Heart left ventricle (tissue), 16 donors: Measurements from ENCODE around the gene CABS1. TPM values are rescaled to one million over a fixed set of nuclear protein-coding genes. Genes with fewer than 3 reads are reported as not detected.

Experiments used
- ATAC-seq, 4 donors: fragments of 200-7000 bp; cut with Tn5 transposase; one replicate each; pipeline ENCODE4 v1.9.1; 2020 to 2022; ENCODE audit warnings: moderate library complexity in 4 of 4, mild to moderate bottlenecking in 3 of 4, moderate number of reproducible peaks in 1 of 4
- DNase-seq, 5 donors: peaks; one replicate each; pipeline ENCODE4 v3.0.0-alpha.2; 2020
- H3K27ac ChIP-seq, 12 donors: fragments of 200-600 bp; sonication (generic) in 4 of 12; one replicate each; pipeline versions ENCODE4 v1.5.0 to v1.8.0; 2016 to 2022; ENCODE audit warnings: mild to moderate bottlenecking in 2 of 12
- H3K27me3 ChIP-seq, 9 donors: fragments of 200-600 bp; sonication (generic) in 2 of 9; one replicate each; pipeline versions ENCODE4 v1.5.1 to v1.8.0; 2016 to 2022; ENCODE audit warnings: mild to moderate bottlenecking in 3 of 9
- H3K36me3 ChIP-seq, 9 donors: fragments of 200-600 bp; sonication (generic) in 2 of 9; one replicate each; pipeline versions ENCODE4 v1.5.0 to v1.8.0; 2018 to 2022; ENCODE audit warnings: mild to moderate bottlenecking in 2 of 9
- H3K4me1 ChIP-seq, 12 donors: fragments of 200-600 bp; sonication (generic) in 4 of 12; one replicate each; pipeline versions ENCODE4 v1.5.0 to v1.8.0; 2016 to 2022; ENCODE audit warnings: mild to moderate bottlenecking in 3 of 12
- H3K4me3 ChIP-seq, 12 donors: fragments of 200-600 bp; sonication (generic) in 4 of 12; one replicate each; pipeline versions ENCODE4 v1.5.0 to v1.8.0; 2017 to 2022; ENCODE audit warnings: mild to moderate bottlenecking in 9 of 12, moderate library complexity in 4 of 12
- H3K9me3 ChIP-seq, 12 donors: fragments of 200-600 bp; sonication (generic) in 4 of 12; one replicate each; pipeline versions ENCODE4 v1.5.0 to v1.8.0; 2016 to 2022; ENCODE audit warnings: mild to moderate bottlenecking in 1 of 12
- CTCF ChIP-seq, 12 donors: fragments of 200-600 bp; sonication (generic) in 4 of 12; IDR thresholded peaks; one replicate each; pipeline versions ENCODE4 v1.5.0 to v1.8.0; 2018 to 2022; ENCODE audit warnings: antibody characterized with exemption in 12 of 12, mild to moderate bottlenecking in 5 of 12
- POLR2A ChIP-seq, 2 donors: fragments of 450-650 bp; IDR thresholded peaks; one replicate each; pipeline ENCODE4 v1.6.1; 2017; ENCODE audit warnings: antibody characterized with exemption in 2 of 2, mild to moderate bottlenecking in 2 of 2, moderate library complexity in 2 of 2
- WGBS, 4 donors: extraction: QIAGEN DNeasy Blood & Tissue Kit in 2 of 4; methylation state at CpG; one replicate each; pipeline versions ENCODE4 v1.1.5 to v1.1.7; 2013 to 2018; 5-methylcytosine and 5-hydroxymethylcytosine counted together
- intact Hi-C, 10 donors: fragments of 100-400 bp; cut with DNase I; formaldehyde crosslinking; loops; one replicate each; pipeline versions ENCODE4 v1.11.1 to v1.14.2; 2022
- polyA plus RNA-seq, 2 donors: library from polyadenylated mRNA; stranded (reverse); fragments of 200-250 nt; gene quantifications; one replicate each; pipeline ENCODE4 v1.2.3, GENCODE V29; 2013
- total RNA-seq, 9 donors: library from RNA; depleted of rRNA in 2 of 9; stranded (reverse); fragments of >200 nt in 2 of 9; fragmentation: NEBNext Ultra II Directional in 3 of 9; extraction: Animal tissue kit (Norgen Biotek cat#: 25700) in 3 of 9; gene quantifications; one replicate each; pipeline versions ENCODE4 v1.1.0 to v1.2.4, GENCODE V29; 2016 to 2023
- donor health status: ischemic (EF 13 %, LVEDD 7.1; RV severe dilation, severe dysfunction).
- donor health status: healthy with polysubstance abuse.
- donor health status: DM: no; HTN: yes; CAD: no.
- donor health status: DM: no; HTN: no; CAD: no.
- donor health status: ischemic (EF 25% LVEDD 6.9; RV normal size, moderate dysfunction).
- donor health status: ischemic (EF 25% LVEDD 5.7; RV mildly dilated, moderate dysfunction).
- donor health status: healthy.
- donor health status: DM: yes; HTN: yes; CAD: no.
- donor health status: ischemic (EF 35%, LVEDD 5.7; RV mildly dilated, moderate dysfunction).
- donor health status: nonischemic (EF 11% LVEDD 7.7; RV severe dilation, severe dysfunction).
- donor health status: DM: yes; HTN: yes; CAD: no.
- donor health status: PGD.
- donor health status: ischemic (EF 29% LVEDD 5.4; RV normal size, mild dysfunction).
- donor health status: nonischemic (EF 23%, LVEDD 6.1; RV moderate dilation, normal function).

Gene CABS1
- total and polyA plus RNA-seq, 11 donors: not detected

- intact Hi-C loops: no loop called here
- Histone ChIP-seq H3K36me3 (no peaks in the 10 kb centered on the region), H3K4me3 (no peak overlapping the region), H3K4me1 (no peaks in the 10 kb centered on the region), H3K27me3 (no peaks in the 10 kb centered on the region), H3K27ac (no peak overlapping the region), H3K9me3 (no peaks in the 10 kb centered on the region)
- ATAC-seq (no peak), DNase-seq (no peak)
- 90 to 97% (median 94%) methylated on average over 1 of the region's 1 CpG for WGBS, 4 donors
- no peak for TF ChIP-seq POLR2A (IDR thresholded peaks at IDR 0.05)
- no peak for TF ChIP-seq CTCF (IDR thresholded peaks at IDR 0.05)
Observed at GRCh38 chr4:70367813-70368212, 33.0 kb downstream of the CABS1 start.

GRCh38 chr4:70371987-70372386, 37.2 kb downstream of the CABS1 start:
- intact Hi-C loops: no loop called here
- Histone ChIP-seq H3K9me3 (peaks cover 0 to 5% (median 0%) of the 10 kb centered on the region in 12 donors), H3K27ac (no peak overlapping the region), H3K4me3 (no peak overlapping the region), H3K27me3 (no peaks in the 10 kb centered on the region), H3K4me1 (no peaks in the 10 kb centered on the region), H3K36me3 (no peaks in the 10 kb centered on the region)
- ATAC-seq: no peak
- TF ChIP-seq CTCF (IDR thresholded peaks at IDR 0.05) (no peak), POLR2A (IDR thresholded peaks at IDR 0.05) (no peak)
- DNase-seq: no peak
- 81 to 89% (median 82%) methylated on average over 4 of the region's 4 CpGs for WGBS, 4 donors

GRCh38 chr4:70372760-70373159, 38.0 kb downstream of the CABS1 start:
- TF ChIP-seq POLR2A (IDR thresholded peaks at IDR 0.05): no peak
- TF ChIP-seq CTCF (IDR thresholded peaks at IDR 0.05): no peak
- WGBS, 4 donors: 66 to 74% (median 69%) methylated on average over 3 of the region's 3 CpGs
- Histone ChIP-seq H3K36me3 (no peaks in the 10 kb centered on the region), H3K27ac (no peak overlapping the region), H3K4me1 (no peaks in the 10 kb centered on the region), H3K9me3 (peaks cover 0 to 5% (median 0%) of the 10 kb centered on the region in 12 donors), H3K27me3 (no peaks in the 10 kb centered on the region), H3K4me3 (no peak overlapping the region)
- ATAC-seq (no peak), DNase-seq (no peak)
- intact Hi-C loops: no loop called here

GRCh38 chr4:70380578-70380977, 45.8 kb downstream of the CABS1 start:
- Histone ChIP-seq H3K27ac (no peak overlapping the region), H3K4me1 (no peaks in the 10 kb centered on the region), H3K4me3 (no peak overlapping the region), H3K9me3 (peaks cover 0 to 2% (median 0%) of the 10 kb centered on the region in 12 donors), H3K27me3 (no peaks in the 10 kb centered on the region), H3K36me3 (no peaks in the 10 kb centered on the region)
- TF ChIP-seq CTCF (IDR thresholded peaks at IDR 0.05) (no peak), POLR2A (IDR thresholded peaks at IDR 0.05) (no peak)
- intact Hi-C loops: no loop called here
- ATAC-seq: no peak
- no peak for DNase-seq
- WGBS, 4 donors: 83 to 84% (median 83%) methylated on average over 3 of the region's 3 CpGs
